Measurements from ENCODE around the gene MAPK4. TPM values are rescaled to one million over a fixed set of nuclear protein-coding genes. Genes with fewer than 3 reads are reported as not detected.
"Not testable (repeated sequence)": the region's sequence is repeated elsewhere in the genome, so short reads cannot be mapped to it uniquely, and the experiment has no call there.

Gene MAPK4
- 0.17 TPM for polyA plus RNA-seq (2012; ENCODE audit: missing spikeins)

GRCh38 chr18:50559752-50560680, at the start of gene MAPK4:
Gene MAPK4 (plus strand): TSS chr18:50560087. CDS start chr18:50663959, 103,872 bp downstream.
- peak; percentile 34 for DNase-seq (ENCODE audit: insufficient read length)
- TF ChIP-seq POLR2AphosphoS5 (IDR thresholded peaks at IDR 0.05; ENCODE audit: low read depth, low read length) (no peak), POLR2A (IDR thresholded peaks at IDR 0.05; ENCODE audit: low read depth, low read length) (no peak), TAF1 (IDR thresholded peaks at IDR 0.05; ENCODE audit: borderline replicate concordance, low read depth, low read length) (no peak)
- FAIRE-seq: no peak

DNA sequence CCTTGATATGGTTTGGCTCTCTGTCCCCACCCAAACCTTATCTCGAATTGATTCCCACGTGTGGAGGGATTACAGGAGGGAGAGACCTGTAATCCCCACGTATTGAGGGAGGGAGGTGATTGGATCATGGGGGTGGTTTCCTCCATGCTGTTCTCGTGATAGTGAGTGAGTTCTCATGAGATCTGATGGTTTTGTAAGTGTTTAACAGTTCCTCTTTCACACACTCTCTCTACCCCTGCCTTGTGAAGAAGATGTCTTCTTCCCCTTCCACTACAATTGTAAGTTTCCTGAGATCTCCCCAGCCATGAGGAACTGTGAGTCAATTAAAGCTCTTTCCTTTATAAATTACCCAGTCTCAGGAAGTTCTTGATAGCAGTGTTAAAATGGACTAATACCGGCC, 42.6 kb upstream of the MAPK4 start:
- FAIRE-seq; DNase-seq (ENCODE audit: insufficient read length): not testable (repeated sequence)

GRCh38 chr18:50518787-50519546, 40.9 kb upstream of the MAPK4 start:
- TF ChIP-seq POLR2AphosphoS5 (IDR thresholded peaks at IDR 0.05; ENCODE audit: low read depth, low read length): no peak
- no peak for TF ChIP-seq TAF1 (IDR thresholded peaks at IDR 0.05; ENCODE audit: borderline replicate concordance, low read depth, low read length)
- no peak for TF ChIP-seq POLR2A (IDR thresholded peaks at IDR 0.05; ENCODE audit: low read depth, low read length)
- FAIRE-seq: no peak
- DNase-seq (ENCODE audit: insufficient read length): no peak

GRCh38 chr18:50523165-50523564, 36.7 kb upstream of the MAPK4 start:
- DNase-seq (ENCODE audit: insufficient read length) (no peak), FAIRE-seq (no peak)
- no peak for TF ChIP-seq POLR2A (IDR thresholded peaks at IDR 0.05; ENCODE audit: low read depth, low read length)
- no peak for TF ChIP-seq POLR2AphosphoS5 (IDR thresholded peaks at IDR 0.05; ENCODE audit: low read depth, low read length)
- TF ChIP-seq TAF1 (IDR thresholded peaks at IDR 0.05; ENCODE audit: borderline replicate concordance, low read depth, low read length): no peak

GRCh38 chr18:50527636-50528307, 32.1 kb upstream of the MAPK4 start:
- no peak for TF ChIP-seq TAF1 (IDR thresholded peaks at IDR 0.05; ENCODE audit: borderline replicate concordance, low read depth, low read length)
- no peak for TF ChIP-seq POLR2AphosphoS5 (IDR thresholded peaks at IDR 0.05; ENCODE audit: low read depth, low read length)
- no peak for TF ChIP-seq POLR2A (IDR thresholded peaks at IDR 0.05; ENCODE audit: low read depth, low read length)
- DNase-seq (ENCODE audit: insufficient read length) (no peak), FAIRE-seq (no peak)

DNA sequence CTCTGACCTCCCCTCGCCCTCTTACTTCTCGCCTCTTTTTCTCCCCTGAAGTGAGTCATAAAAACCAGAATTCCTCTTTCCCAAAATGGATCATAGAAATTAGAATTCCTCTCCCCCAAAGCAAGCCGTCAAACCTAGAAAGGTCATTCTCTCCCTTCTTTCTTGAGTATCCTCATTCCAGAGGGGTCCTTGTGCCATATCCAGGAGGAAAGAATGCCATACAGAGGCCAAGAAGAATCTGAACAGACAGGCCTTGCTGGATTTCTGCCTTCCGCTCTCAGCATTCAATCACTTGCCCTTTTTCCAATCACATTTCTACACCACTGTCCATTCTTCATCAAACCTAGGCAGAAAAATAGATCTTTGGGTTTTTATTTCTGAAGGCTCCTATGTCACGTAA, 31.1 kb upstream of the MAPK4 start:
- FAIRE-seq (no peak), DNase-seq (ENCODE audit: insufficient read length) (no peak)
- TF ChIP-seq POLR2A (IDR thresholded peaks at IDR 0.05; ENCODE audit: low read depth, low read length): no peak
- TF ChIP-seq POLR2AphosphoS5 (IDR thresholded peaks at IDR 0.05; ENCODE audit: low read depth, low read length): no peak
- no peak for TF ChIP-seq TAF1 (IDR thresholded peaks at IDR 0.05; ENCODE audit: borderline replicate concordance, low read depth, low read length)

- not testable (repeated sequence) for DNase-seq (ENCODE audit: insufficient read length); FAIRE-seq
These were observed 26.1 kb upstream of the MAPK4 start for GRCh38 chr18:50533822-50534221.

DNA sequence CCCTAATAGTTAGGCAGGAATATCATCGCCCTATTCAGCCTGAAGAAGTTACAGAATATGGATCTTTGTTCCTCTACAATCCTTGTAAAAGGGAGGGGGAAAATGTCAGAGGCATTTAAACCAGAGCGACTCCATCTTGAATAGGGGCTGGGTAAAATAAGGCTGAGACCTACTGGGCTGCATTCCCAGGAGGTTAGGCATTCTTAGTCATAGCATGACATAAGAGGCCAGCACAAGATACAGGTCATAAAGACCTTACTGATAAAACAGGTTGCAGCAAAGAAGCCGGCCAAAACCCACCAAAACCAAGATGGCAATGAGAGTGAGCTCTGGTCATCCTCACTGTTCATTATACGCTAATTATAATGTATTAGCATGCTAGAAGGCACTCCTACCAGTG, 15.4 kb upstream of the MAPK4 start:
- not testable (repeated sequence) for DNase-seq (ENCODE audit: insufficient read length); FAIRE-seq

- TF ChIP-seq TAF1 (IDR thresholded peaks at IDR 0.05; ENCODE audit: borderline replicate concordance, low read depth, low read length) (no peak), POLR2A (IDR thresholded peaks at IDR 0.05; ENCODE audit: low read depth, low read length) (no peak), POLR2AphosphoS5 (IDR thresholded peaks at IDR 0.05; ENCODE audit: low read depth, low read length) (no peak)
- no peak for DNase-seq (ENCODE audit: insufficient read length)
- FAIRE-seq: no peak
These were observed 14.0 kb upstream of the MAPK4 start for GRCh38 chr18:50545936-50546335.

- TF ChIP-seq POLR2A (IDR thresholded peaks at IDR 0.05; ENCODE audit: low read depth, low read length) (no peak), TAF1 (IDR thresholded peaks at IDR 0.05; ENCODE audit: borderline replicate concordance, low read depth, low read length) (no peak), POLR2AphosphoS5 (IDR thresholded peaks at IDR 0.05; ENCODE audit: low read depth, low read length) (no peak)
- DNase-seq (ENCODE audit: insufficient read length) (no peak), FAIRE-seq (no peak)
These were observed 11.7 kb upstream of the MAPK4 start for GRCh38 chr18:50548160-50548559.

GRCh38 chr18:50551651-50552050, 8.2 kb upstream of the MAPK4 start:
- not testable (repeated sequence) for FAIRE-seq; DNase-seq (ENCODE audit: insufficient read length)

DNA sequence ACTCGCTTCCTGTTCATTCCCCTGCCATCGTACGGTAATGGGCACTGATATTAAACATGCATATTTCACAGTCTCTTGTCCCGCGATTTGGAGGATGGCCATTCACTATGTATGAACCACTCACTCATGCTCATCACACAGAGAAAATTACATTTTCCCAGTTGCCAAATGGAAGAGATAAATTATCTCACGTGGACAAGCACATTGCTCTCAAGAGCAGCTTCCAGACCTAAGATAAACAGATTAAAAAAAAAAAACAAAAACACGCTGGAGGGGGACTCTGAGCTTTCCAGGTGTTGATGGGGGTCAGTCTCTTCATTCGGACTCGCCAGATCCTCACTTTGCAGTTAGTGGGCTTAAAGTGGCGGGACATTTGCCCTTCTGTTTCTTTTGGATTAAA, 1.7 kb upstream of the MAPK4 start:
- no peak for DNase-seq (ENCODE audit: insufficient read length)
- FAIRE-seq: no peak
- no peak for TF ChIP-seq POLR2A (IDR thresholded peaks at IDR 0.05; ENCODE audit: low read depth, low read length)
- no peak for TF ChIP-seq TAF1 (IDR thresholded peaks at IDR 0.05; ENCODE audit: borderline replicate concordance, low read depth, low read length)
- TF ChIP-seq POLR2AphosphoS5 (IDR thresholded peaks at IDR 0.05; ENCODE audit: low read depth, low read length): no peak

All from GM12892 (cell line).